HUES48 (cell line): ENCODE data around the gene CCL13.

Experiments
- H3K27ac ChIP-seq: one replicate; pipeline ENCODE4 v1.7.0; 2013; ENCODE audit warnings: low read depth, low read length, inconsistent platforms
- H3K27me3 ChIP-seq: 2 replicates; pipeline ENCODE4 v1.6.1; 2013; ENCODE audit warnings: mild to moderate bottlenecking, low read length; ENCODE audit not compliant: control insufficient read depth, insufficient read depth
- H3K36me3 ChIP-seq: 2 replicates; pipeline ENCODE4 v1.6.1; 2013; ENCODE audit warnings: low read length; ENCODE audit not compliant: control insufficient read depth, insufficient read depth
- H3K4me1 ChIP-seq: 2 replicates; pipeline ENCODE4 v1.6.1; 2013; ENCODE audit warnings: mild to moderate bottlenecking, low read length; ENCODE audit not compliant: control insufficient read depth, insufficient read depth
- H3K4me3 ChIP-seq: 2 replicates; pipeline ENCODE4 v1.5.1; 2013; ENCODE audit warnings: mild to moderate bottlenecking, low read depth, low read length
- H3K9ac ChIP-seq: 2 replicates; pipeline ENCODE4 v1.6.1; 2013; ENCODE audit warnings: mild to moderate bottlenecking, low read depth, low read length, moderate library complexity
- H3K9me3 ChIP-seq: 2 replicates; pipeline ENCODE4 v1.6.1; 2013; ENCODE audit warnings: low read length; ENCODE audit not compliant: control insufficient read depth, insufficient read depth

CCL13 gene

DNA sequence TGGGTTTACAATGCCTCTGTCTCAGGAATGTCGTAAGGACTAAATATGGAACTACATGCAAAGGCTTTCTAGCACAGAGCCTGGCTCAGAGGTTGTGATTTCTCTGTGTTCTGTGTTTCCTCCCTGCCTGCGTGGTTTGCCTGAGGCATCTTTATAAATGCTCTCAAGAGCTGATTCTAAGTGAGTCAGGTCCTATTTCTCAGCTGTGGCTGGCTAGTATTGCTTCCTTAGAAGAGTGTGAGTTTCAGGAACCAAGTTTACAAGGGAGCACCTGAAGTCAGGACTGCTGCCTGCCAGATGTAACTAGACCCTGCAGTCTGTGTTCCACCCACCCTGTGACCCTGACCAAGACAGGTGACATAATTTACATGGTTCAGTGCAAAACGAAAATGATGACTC, 14.7 kb downstream of the CCL13 start:
- no peaks in the 10 kb centered on the region for H3K27me3 ChIP-seq

DNA sequence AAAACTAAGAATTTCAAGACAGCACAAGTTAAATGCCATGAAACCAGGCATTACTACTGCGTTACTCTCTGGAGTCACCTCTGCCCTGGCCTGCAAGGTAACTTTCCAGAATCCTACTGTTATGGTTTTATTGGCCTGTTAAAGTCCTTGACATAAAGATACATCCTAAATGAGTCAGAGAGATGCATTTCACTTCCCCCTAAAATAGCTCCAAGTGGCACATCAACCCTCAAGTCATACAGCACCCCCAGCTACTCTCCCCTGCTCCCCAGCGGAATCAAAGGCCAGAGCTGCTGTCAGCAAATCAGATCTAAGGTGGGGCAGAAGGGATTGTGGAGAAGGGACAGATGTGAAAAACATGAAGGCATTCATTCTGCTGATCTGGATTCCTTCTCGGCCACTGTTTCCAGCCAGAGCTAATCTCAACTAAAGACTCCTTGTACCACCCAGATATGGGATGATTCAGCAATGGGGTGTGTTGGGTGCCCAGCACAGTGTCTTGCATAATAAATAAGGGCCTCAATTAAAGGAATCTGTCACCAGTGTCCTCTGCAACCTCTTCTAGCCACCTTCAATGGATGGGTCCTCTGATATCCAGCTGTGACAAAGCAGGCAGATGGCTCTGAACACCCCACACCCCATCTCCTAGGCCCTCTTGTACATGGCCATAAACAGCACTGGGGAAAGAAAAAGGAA, 15.3 kb downstream of the CCL13 start:
- H3K4me1 ChIP-seq: peaks cover 4% of the 10 kb centered on the region
- H3K9ac ChIP-seq: no peak overlapping the region
- H3K27ac ChIP-seq: no peak overlapping the region
- no peaks in the 10 kb centered on the region for H3K9me3 ChIP-seq
- H3K36me3 ChIP-seq: no peaks in the 10 kb centered on the region
- no peak overlapping the region for H3K4me3 ChIP-seq
- H3K27me3 ChIP-seq: no peaks in the 10 kb centered on the region

More for the DNA sequence above, 14.7 kb downstream of the CCL13 start:
- Histone ChIP-seq H3K9ac (no peak overlapping the region), H3K4me1 (peaks cover 4% of the 10 kb centered on the region), H3K27ac (no peak overlapping the region), H3K9me3 (no peaks in the 10 kb centered on the region), H3K36me3 (no peaks in the 10 kb centered on the region), H3K4me3 (no peak overlapping the region)

DNA sequence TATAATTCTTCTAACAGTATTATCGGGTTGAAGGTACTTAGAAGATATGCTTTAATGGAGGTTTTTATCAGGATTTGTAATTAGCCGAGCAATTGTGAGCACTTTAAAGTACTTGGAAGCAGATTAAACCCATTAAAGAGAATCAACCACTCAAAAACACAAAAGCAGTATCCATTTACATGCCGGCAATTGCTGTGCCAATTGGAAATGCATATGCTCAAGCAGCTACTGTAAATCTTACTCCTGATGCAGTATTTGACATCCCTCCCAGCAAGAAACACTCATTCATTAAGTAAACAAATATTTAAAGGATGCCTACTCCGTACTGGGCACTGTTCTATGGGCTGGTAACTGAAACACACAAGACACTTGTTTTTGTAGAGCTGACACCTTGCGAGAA, 18.2 kb downstream of the CCL13 start:
- H3K36me3 ChIP-seq: no peaks in the 10 kb centered on the region
- no peaks in the 10 kb centered on the region for H3K27me3 ChIP-seq
- no peak overlapping the region for H3K4me3 ChIP-seq
- H3K4me1 ChIP-seq: peaks cover 9% of the 10 kb centered on the region
- no peak overlapping the region for H3K9ac ChIP-seq
- H3K27ac ChIP-seq: no peak overlapping the region
- H3K9me3 ChIP-seq: no peaks in the 10 kb centered on the region

DNA sequence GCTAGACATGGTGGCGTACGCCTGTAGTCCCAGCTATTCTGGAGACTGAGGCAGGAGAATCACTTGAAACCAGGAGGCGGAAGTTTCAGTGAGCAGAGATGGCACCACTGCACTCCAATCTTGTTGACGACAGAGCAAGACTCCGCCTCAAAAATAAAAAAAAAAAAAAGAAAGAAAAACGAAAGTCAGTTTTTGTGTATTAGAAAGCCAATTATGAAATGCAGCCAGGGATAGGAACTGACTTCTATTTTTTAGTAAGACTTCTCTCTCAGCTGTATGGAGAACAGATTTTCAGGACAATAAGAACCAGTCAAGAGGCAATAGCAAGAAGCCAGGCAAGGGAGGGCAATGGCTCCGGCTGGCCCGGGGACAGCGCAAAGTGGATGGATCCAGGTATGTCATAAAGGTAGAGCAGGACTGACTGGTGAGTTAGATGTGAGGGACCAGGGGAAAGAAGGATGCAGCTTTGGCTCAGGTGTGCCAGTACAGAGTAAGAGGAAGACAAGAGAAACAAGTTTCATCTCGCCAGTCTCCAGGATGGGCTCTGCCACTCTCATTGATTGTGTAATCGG, 19.2 kb downstream of the CCL13 start:
- no peak overlapping the region for H3K9ac ChIP-seq
- H3K36me3 ChIP-seq: no peaks in the 10 kb centered on the region
- no peaks in the 10 kb centered on the region for H3K9me3 ChIP-seq
- no peak overlapping the region for H3K4me3 ChIP-seq
- peaks cover 9% of the 10 kb centered on the region for H3K4me1 ChIP-seq
- no peak overlapping the region for H3K27ac ChIP-seq
- H3K27me3 ChIP-seq: no peaks in the 10 kb centered on the region

DNA sequence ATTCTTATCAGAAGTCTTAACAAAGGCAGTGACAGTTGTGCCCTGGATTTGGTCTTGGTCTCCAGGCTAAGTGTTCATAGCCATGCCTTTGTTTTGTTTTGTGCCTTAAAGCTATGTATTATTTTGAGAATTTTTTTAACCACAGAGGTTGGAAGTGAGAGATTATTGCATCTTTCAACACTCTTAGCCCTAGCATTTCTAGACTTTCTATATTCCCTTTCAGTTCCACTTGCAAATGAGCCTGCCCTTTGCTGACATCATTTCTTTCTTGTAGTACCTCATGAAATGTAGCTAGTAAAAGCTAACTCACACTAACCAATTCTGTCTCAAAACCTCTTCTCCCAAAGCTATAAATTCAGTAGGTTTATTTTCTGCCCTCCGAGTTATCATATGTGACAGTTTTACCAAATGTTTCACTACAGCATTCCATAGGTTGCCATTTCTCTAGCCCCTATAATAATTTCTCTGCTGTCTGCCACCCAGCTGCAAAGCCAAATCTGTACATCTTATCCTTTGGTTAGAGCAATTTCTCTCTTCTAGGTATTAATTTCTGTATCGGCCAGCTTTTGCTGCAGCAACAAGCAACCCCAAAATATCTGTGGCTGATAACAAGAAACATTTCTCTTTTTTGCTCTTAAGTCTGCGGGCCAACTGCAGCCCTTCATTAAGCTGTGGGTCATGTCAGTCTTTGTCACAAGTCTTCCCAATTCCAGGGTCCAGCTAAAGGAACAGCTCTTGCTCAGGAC, 21.0 kb downstream of the CCL13 start:
- Histone ChIP-seq H3K9me3 (no peaks in the 10 kb centered on the region), H3K27ac (no peak overlapping the region), H3K4me1 (peaks cover 9% of the 10 kb centered on the region), H3K4me3 (no peak overlapping the region), H3K9ac (no peak overlapping the region), H3K27me3 (no peaks in the 10 kb centered on the region), H3K36me3 (no peaks in the 10 kb centered on the region)

DNA sequence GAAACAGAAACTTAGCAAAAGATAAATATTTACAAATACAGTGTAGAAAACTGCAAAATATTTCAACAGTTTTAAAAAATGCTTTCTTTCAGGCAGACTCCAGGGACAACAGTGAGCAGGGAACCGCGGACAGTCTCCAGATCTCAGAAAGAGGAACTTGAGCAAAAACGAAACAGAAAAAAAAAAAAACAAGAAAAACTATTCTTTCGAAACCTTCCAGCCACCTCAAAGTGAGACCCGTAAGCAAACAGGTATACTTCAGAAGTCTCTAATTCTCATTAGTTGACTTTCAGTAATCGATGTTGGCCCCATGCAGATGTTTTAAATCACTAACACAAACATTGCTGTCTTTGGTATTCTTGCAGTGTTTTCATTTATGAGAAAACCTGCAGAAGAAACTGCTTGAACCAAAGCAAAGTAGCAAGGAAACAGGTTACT, 22.4 kb downstream of the CCL13 start:
- no peak overlapping the region for H3K9ac ChIP-seq
- H3K27me3 ChIP-seq: no peaks in the 10 kb centered on the region
- peaks cover 9% of the 10 kb centered on the region for H3K4me1 ChIP-seq
- H3K9me3 ChIP-seq: no peaks in the 10 kb centered on the region
- no peak overlapping the region for H3K27ac ChIP-seq
- no peaks in the 10 kb centered on the region for H3K36me3 ChIP-seq
- no peak overlapping the region for H3K4me3 ChIP-seq

DNA sequence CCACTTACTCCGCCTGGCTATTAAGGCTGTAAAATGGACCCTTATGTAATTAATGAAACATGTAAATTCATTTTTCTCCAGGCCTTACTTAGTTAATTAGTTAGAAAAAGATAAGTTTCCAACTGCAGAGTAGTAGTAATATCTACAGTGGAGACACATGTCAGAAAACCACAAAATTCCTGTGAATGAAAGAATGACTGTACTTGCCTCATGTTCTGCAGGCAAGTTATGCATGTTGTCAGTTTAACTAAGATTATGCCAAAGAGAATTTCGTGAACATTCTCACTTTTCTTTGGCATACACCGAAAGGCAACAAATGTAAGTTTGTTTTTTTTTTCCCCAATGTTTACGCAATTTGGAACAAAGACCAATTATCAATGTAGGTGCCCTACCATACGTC, 23.6 kb downstream of the CCL13 start:
- no peak overlapping the region for H3K27ac ChIP-seq
- H3K27me3 ChIP-seq: no peaks in the 10 kb centered on the region
- H3K4me1 ChIP-seq: 0 out of 2 replicates have a peak, but pooled peaks cover 6% of the 10 kb centered on the region
- no peaks in the 10 kb centered on the region for H3K9me3 ChIP-seq
- no peak overlapping the region for H3K4me3 ChIP-seq
- H3K36me3 ChIP-seq: no peaks in the 10 kb centered on the region
- no peak overlapping the region for H3K9ac ChIP-seq

DNA sequence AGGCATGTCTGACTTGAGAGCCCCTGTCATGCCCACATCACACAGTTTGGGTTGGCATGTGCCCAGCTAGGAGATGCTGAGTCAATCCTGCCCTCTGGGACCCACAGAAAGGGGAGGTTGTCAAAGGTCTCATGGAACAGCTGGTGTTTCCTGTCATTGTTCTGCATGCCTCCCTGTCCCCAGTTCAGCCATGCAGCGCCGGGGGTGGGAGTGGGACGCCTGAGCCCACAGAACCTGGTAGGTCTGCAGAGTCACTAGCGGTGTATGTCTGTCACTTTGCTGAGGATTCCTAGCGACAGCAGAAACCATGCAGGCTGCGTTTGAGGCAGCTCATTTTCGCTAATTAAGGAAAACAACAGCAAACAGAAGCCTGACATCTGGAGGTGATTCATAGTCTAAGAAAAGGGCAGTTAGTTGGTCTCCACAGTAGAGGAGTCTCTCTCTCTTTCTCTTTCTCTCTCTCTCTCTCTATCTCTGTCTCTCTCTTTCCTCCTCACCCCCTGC, 26.4 kb downstream of the CCL13 start:
- H3K9ac ChIP-seq: no peak overlapping the region
- no peak overlapping the region for H3K27ac ChIP-seq
- 0 out of 2 replicates have a peak, but pooled peaks cover 6% of the 10 kb centered on the region for H3K4me1 ChIP-seq
- no peaks in the 10 kb centered on the region for H3K9me3 ChIP-seq
- H3K36me3 ChIP-seq: no peaks in the 10 kb centered on the region
- no peaks in the 10 kb centered on the region for H3K27me3 ChIP-seq
- H3K4me3 ChIP-seq: no peak overlapping the region

DNA sequence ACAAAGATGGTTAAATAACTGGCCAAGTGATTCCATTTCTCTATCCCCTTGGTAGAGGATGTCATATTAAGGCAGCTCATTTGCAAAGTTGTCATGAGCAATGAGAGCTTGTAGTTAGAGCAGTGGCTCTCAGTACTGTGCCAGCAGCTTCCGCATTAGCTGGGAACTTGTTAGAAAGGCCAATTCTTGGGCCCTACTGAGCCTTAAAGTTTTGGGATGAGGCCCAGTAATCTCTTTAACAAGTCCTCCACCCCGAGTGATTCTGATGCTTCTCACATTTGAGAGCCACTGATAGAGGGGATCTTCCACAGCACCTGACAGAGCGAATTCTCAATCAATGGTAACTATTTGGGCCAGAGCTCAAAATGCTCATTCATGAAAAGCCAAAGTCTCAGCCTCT, 26.9 kb downstream of the CCL13 start:
- Histone ChIP-seq H3K4me3 (no peak overlapping the region), H3K9me3 (no peaks in the 10 kb centered on the region), H3K27ac (no peak overlapping the region), H3K4me1 (0 out of 2 replicates have a peak, but pooled peaks cover 3% of the 10 kb centered on the region), H3K9ac (no peak overlapping the region), H3K27me3 (no peaks in the 10 kb centered on the region), H3K36me3 (no peaks in the 10 kb centered on the region)

DNA sequence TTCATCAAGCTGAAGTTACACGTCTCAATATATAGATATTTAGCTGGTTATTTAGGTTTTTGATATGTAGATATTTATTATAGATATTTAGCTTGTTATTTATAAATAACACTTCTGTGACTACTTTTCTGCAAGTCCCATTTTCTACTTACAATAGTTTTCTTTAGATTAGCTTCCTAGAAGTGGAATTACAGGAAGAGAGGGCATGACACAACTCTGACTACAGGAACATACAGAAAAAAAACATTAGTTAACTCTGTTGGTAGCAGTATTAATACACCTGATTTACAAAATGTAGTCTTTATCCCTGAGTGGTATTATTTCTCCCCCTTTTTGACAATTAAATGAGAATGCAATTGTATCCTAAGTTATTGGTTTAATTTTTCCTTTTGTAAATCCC, 28.0 kb downstream of the CCL13 start:
- no peaks in the 10 kb centered on the region for H3K9me3 ChIP-seq
- H3K36me3 ChIP-seq: no peaks in the 10 kb centered on the region
- no peaks in the 10 kb centered on the region for H3K4me1 ChIP-seq
- no peak overlapping the region for H3K27ac ChIP-seq
- no peak overlapping the region for H3K4me3 ChIP-seq
- H3K9ac ChIP-seq: no peak overlapping the region
- H3K27me3 ChIP-seq: no peaks in the 10 kb centered on the region
